ENCODE measurements around the gene COG6.

Gene COG6

GRCh38 chr13:39768962-39769361 is 113.5 kb downstream of the COG6 start:
- DNase-seq (ENCODE audit: low read depth in 2 of 2) = no peak

DNA sequence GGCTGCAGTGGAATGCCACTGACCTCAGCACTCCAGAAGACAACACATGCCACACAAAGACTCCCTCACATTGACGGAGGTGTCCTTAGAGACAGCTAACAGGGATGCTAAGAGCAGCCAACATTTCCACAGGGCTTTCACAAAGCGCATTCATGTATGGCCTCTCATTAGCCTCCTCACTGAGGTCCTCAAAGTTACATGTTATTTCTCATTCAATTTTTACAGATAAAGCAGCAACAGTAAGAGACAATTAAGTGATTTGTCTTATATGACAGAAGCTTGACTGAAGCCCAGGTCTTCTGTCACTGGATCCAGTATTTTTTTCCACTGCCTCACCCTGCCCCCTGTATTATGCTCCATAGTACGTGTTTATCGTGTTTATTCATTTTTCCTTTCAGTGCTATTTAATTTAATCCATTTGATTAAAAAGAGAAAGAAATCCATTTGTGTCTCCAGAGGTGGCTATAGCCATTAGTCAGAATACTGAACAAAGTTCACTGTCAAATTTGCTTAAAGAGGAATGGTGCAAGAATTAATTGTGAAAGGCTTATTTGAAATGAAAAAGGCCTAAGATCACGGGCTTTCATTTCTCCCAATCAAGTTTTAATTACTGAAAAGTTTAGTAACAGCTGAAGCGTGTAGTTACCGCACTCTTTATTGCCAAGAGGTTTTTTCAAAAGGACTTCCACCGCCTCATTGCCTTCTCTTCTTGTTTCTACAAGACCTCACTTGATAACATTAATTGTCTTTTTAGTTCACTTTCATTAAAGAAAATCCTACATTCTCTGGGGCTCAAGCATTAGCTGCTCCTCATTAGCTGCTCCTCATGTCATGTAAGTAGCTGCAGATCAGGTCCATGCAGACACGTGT is 115.0 kb downstream of the COG6 start:
- DNase-seq (ENCODE audit: low read depth in 2 of 2) = no peak

GRCh38 chr13:39773833-39774232 is 118.4 kb downstream of the COG6 start:
- no peak for DNase-seq (ENCODE audit: low read depth in 2 of 2)

- DNase-seq (ENCODE audit: low read depth in 2 of 2) = no peak
Observed at GRCh38 chr13:39776439-39776838, 121.0 kb downstream of the COG6 start.

- no peak for DNase-seq (ENCODE audit: low read depth in 2 of 2)
Observed at GRCh38 chr13:39777021-39777420, 121.6 kb downstream of the COG6 start.

GRCh38 chr13:39777527-39778061 is 122.1 kb downstream of the COG6 start:
- DNase-seq (ENCODE audit: low read depth in 2 of 2) = peak; percentile 16 to 43

- no peak for DNase-seq (ENCODE audit: low read depth in 2 of 2)
Observed at GRCh38 chr13:39779337-39780265, 124.1 kb downstream of the COG6 start.

GRCh38 chr13:39780711-39781110 is 125.2 kb downstream of the COG6 start:
- no peak for DNase-seq (ENCODE audit: low read depth in 2 of 2)

- no peak for DNase-seq (ENCODE audit: low read depth in 2 of 2)
Observed at GRCh38 chr13:39781381-39781780, 125.9 kb downstream of the COG6 start.

- no peak for DNase-seq (ENCODE audit: low read depth in 2 of 2)
Observed at GRCh38 chr13:39783051-39783450, 127.6 kb downstream of the COG6 start.

DNA sequence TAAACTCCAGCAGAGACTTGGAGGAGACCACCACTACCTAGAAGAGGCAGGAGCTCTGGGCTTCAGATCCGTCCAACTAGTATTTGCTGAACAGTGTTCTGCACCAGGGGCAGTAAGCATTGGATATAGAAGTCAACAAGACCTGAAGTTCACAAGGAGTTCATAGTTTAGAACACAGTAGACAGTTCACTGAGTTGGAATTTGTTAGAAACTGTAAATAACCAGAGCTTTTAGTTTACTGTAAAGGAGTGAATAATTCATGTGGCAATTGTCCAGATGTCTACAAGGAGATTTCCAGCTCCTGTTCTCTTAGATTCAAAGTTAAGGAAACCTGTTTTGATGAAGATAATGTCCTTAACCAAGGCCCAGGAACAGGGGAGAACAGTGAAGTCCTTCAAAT is 128.9 kb downstream of the COG6 start:
- DNase-seq (ENCODE audit: low read depth in 2 of 2) = no peak

DNA sequence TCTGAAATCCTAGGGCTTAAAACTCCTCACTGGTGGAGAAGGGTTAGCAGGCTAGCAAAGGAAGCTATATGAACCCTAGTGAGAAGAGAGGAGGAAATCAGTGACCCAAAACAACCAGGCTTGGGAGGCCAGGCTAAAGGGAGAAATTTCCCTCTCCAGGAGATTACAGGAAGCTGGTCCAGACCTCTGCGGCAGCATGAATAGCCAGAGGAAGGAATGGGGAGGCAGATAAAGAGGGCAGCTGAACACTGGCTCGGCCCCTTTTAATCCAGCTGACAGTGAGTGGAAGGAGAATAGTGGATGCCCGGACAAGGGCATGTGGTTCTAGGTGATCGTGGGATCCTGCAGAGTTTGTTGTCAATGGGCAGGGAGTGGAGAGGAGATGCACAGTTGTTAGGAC is 130.6 kb downstream of the COG6 start:
- DNase-seq (ENCODE audit: low read depth in 2 of 2) = no peak

DNA sequence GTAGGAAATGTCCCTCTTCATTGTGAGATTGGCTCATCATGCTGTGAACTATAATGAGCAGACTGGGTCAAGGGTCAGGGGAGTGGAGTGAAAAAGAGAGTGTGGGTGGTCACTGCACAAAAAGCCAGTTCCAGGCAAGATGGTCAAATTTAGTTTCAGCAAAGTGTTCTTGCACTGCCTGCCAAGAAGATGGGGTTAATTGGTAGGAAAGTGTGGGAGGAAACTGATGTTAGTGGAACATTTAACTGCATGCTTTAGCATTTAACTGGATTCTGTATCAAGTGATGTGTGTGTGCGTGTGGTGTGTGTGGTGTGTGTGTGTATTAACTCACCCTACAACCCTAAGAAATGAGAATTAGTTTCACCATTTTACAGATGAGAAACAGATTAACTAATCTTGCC is 131.6 kb downstream of the COG6 start:
- DNase-seq (ENCODE audit: low read depth in 2 of 2) = no peak

- no peak for DNase-seq (ENCODE audit: low read depth in 2 of 2)
Observed at GRCh38 chr13:39788102-39788501, 132.6 kb downstream of the COG6 start.

DNA sequence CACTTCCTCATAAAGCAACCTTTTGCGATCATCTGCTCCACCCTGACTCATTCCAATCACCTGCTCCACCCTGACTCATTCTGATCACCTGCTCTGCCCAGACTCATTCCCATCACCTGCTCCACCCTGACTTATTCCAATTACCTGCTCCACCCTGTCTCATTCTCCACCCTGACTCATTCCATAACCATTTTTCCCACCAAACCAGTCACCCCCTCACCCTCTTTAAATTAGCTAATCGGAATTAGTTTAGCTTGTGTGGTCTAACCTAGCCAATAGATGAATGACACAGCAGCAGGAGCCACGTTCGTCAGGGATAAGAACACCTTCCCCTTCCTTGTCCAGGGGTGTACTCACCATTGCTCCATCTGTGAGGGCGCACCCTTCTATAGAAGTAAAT is 134.0 kb downstream of the COG6 start:
- no peak for DNase-seq (ENCODE audit: low read depth in 2 of 2)
